GM12872 (cell line): ENCODE measurements around the gene AQP3.
A peak's percentile ranks its signal among the peaks of the same experiment; 100 is the strongest.

ENCODE experiments used
- CTCF ChIP-seq: IDR thresholded peaks from 3 replicates; pipeline ENCODE4 v1.5.1; 2011; ENCODE audit warnings: low read depth, mild to moderate bottlenecking, low read length, moderate library complexity; ENCODE audit not compliant: insufficient read depth

AQP3 gene

GRCh38 chr9:33466565-33467495 lies 19.4 kb upstream of the AQP3 start:
- peak; percentile 100 for TF ChIP-seq CTCF

GRCh38 chr9:33465596-33466564 lies 18.5 kb upstream of the AQP3 start:
- no peak for TF ChIP-seq CTCF

- no peak for TF ChIP-seq CTCF
Measured at GRCh38 chr9:33465096-33465495, 17.7 kb upstream of the AQP3 start.

GRCh38 chr9:33464045-33464636 lies 16.7 kb upstream of the AQP3 start:
- no peak for TF ChIP-seq CTCF

GRCh38 chr9:33463151-33463550 lies 15.8 kb upstream of the AQP3 start:
- no peak for TF ChIP-seq CTCF

GRCh38 chr9:33461492-33461891 lies 14.1 kb upstream of the AQP3 start:
- TF ChIP-seq CTCF, result no peak

- TF ChIP-seq CTCF, result no peak
Measured at GRCh38 chr9:33460854-33461253, 13.5 kb upstream of the AQP3 start.
